K562 (cell line): ENCODE data around the gene FBXO22. TPM values are rescaled to one million over a fixed set of nuclear protein-coding genes. Genes with fewer than 3 reads are reported as not detected.

Source experiments
- ASH1L ChIP-seq: fragments of 450-650 bp; IDR thresholded peaks from 2 replicates; pipeline ENCODE4 v1.6.1; 2018; ENCODE audit warnings: borderline replicate concordance, mild to moderate bottlenecking, low read depth; ENCODE audit not compliant: partially characterized antibody
- CCAR2 ChIP-seq: fragments of 200-400 bp; formaldehyde crosslinking; IDR thresholded peaks from 2 replicates; pipeline ENCODE4 v1.6.1; 2017; ENCODE audit warnings: mild to moderate bottlenecking, low read depth, low read length
- FOXK2 ChIP-seq, 2 experiments: fragments of 450-650 bp; IDR thresholded peaks in 1 of 2; conservative IDR thresholded peaks in 1 of 2; 2 replicates each; pipeline ENCODE4 v1.6.1; 2016; ENCODE audit warnings: low read depth in 2 of 2, mild to moderate bottlenecking in 1 of 2
- GATA2 ChIP-seq: sonication (generic); formaldehyde crosslinking; IDR thresholded peaks from 2 replicates; pipeline ENCODE4 v1.4.0; 2020; ENCODE audit warnings: mild to moderate bottlenecking, missing genetic modification reagents
- JUND ChIP-seq, 2 experiments: IDR thresholded peaks; 2 replicates in 1 of 2; 3 replicates in 1 of 2; pipeline ENCODE4 v1.6.1; 2011; ENCODE audit warnings: borderline replicate concordance in 2 of 2, low read depth in 2 of 2, low read length in 2 of 2, improper control_type of control experiment in 1 of 2, missing biosample characterization in 1 of 2, missing genetic modification characterization in 1 of 2, missing genetic modification reagents in 1 of 2
- MEF2A ChIP-seq: IDR thresholded peaks from 2 replicates; pipeline ENCODE4 v1.6.1; 2011; ENCODE audit warnings: low read depth, mild to moderate bottlenecking, low read length, moderate library complexity; ENCODE audit not compliant: control insufficient read depth
- NEUROD1 ChIP-seq: fragments of 150-350 bp; IDR thresholded peaks from 2 replicates; pipeline ENCODE4 v1.6.1; 2014; ENCODE audit warnings: borderline replicate concordance, low read length, low read depth; ENCODE audit not compliant: partially characterized antibody
- NFYB ChIP-seq: IDR thresholded peaks from 2 replicates; pipeline ENCODE4 v1.6.1; 2011; ENCODE audit warnings: mild to moderate bottlenecking, moderate library complexity; ENCODE audit not compliant: insufficient read length; ENCODE audit errors: extremely low read depth
- POLR2AphosphoS5 ChIP-seq: IDR thresholded peaks from 2 replicates; pipeline ENCODE4 v1.6.1; 2011; ENCODE audit warnings: mild to moderate bottlenecking, low read depth, low read length, moderate library complexity; ENCODE audit not compliant: control insufficient read depth, insufficient read depth
- POLR3G ChIP-seq: IDR thresholded peaks from 2 replicates; pipeline ENCODE4 v1.6.1; 2011; ENCODE audit not compliant: insufficient read length, insufficient replicate concordance; ENCODE audit errors: extremely low read depth
- ZKSCAN1 ChIP-seq: fragments of 150-350 bp; IDR thresholded peaks from 2 replicates; pipeline ENCODE4 v1.6.1; 2016; ENCODE audit warnings: low read depth, low read length
- ZNF134 ChIP-seq: fragments of 250-450 bp; sonication (Bioruptor Pico); conservative IDR thresholded peaks from 2 replicates; pipeline ENCODE4 v1.4.0; 2020
- polyA plus RNA-seq, 8 experiments: library from polyadenylated mRNA; depleted of rRNA in 4 of 8; stranded (reverse) in 5 of 8; unstranded in 3 of 8; fragments of >200 nt; fragmentation: Nextera tagmentation in 2 of 8; fragmentation: Illumina TruSeq in 1 of 8; extraction: Ambion mirVana in 2 of 8; extraction: Trizol in 1 of 8; gene quantifications; 2 replicates each; pipeline versions ENCODE4 v1.2.1 to v1.2.3, GENCODE V29; 2011 to 2014; ENCODE audit warnings: inconsistent platforms in 1 of 8, missing spikeins in 1 of 8
- total RNA-seq, 7 experiments: library from RNA; depleted of rRNA in 6 of 7; stranded (reverse); fragments of >200 nt in 6 of 7; fragmentation: Illumina TruSeq in 2 of 7; extraction: Trizol in 2 of 7; gene quantifications; 2 replicates each; pipeline versions ENCODE4 v1.2.1 to v1.2.3, GENCODE V29; 2011 to 2021; ENCODE audit warnings: low replicate concordance in 1 of 7
- TF ChIP-seq, protein P1 (sequence below): fragments of 250-450 bp; sonication (Bioruptor Pico); IDR thresholded peaks from 2 replicates; pipeline ENCODE4 v1.8.0; 2022; ENCODE audit warnings: inconsistent platforms
- TF ChIP-seq, protein P2 (sequence below): sonication (generic); formaldehyde crosslinking; IDR thresholded peaks from 2 replicates; pipeline ENCODE4 v1.8.0; 2022; ENCODE audit warnings: mild to moderate bottlenecking, missing genetic modification reagents, borderline replicate concordance
- TF ChIP-seq, protein P3 (sequence below): IDR thresholded peaks from 2 replicates; pipeline ENCODE4 v1.6.1; 2014; ENCODE audit warnings: antibody characterized with exemption
- TF ChIP-seq, protein P4 (sequence below): fragments of 450-650 bp; IDR thresholded peaks from 2 replicates; pipeline ENCODE4 v1.7.0; 2016; ENCODE audit warnings: borderline replicate concordance

The FBXO22 gene
- total and polyA plus RNA-seq, 9 of the 15 experiments (the other 6 are each of a cell fraction or from before 2014, with no cell fraction given) = 24.4 to 99.4 (median 66.5) TPM

DNA sequence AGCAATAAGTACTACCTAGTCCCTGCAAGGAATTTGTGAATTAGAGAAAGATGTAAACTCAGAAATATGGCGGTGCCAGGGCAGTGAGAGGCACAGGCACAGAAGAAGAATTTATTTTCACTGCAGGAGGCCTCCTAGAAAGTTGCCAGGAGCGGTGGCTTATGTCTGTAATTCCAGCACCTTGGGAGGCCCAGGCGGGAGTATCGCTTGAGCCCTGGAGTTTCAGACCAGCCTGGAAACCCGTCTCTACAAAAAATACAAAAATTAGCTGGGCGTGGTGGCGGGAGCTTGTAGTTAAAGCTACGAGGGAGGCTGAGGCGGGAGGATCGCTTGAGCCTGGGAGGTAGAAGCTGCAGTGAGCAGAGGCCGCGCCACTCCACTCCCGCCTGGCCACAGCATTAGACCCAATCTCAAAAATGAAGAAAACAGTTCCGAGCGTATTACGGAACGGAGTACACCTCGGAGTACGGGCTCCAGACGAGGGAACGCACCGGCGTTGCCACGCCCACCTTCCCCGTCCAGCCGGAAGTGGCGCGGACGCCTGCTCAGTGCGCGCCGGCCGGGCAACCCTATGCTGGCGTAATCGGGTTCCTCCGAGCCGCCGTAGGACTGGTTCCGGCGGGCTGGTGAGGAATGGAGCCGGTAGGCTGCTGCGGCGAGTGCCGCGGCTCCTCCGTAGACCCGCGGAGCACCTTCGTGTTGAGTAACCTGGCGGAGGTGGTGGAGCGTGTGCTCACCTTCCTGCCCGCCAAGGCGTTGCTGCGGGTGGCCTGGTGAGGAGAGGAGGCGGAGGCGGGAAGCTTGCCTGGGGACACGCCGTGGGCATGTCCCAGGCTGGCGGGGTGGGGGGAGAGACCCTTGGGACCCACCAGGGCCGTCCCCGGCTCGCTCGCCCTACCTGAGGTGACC is at the start of gene FBXO22 (continued):
- TF ChIP-seq, protein P1, sequence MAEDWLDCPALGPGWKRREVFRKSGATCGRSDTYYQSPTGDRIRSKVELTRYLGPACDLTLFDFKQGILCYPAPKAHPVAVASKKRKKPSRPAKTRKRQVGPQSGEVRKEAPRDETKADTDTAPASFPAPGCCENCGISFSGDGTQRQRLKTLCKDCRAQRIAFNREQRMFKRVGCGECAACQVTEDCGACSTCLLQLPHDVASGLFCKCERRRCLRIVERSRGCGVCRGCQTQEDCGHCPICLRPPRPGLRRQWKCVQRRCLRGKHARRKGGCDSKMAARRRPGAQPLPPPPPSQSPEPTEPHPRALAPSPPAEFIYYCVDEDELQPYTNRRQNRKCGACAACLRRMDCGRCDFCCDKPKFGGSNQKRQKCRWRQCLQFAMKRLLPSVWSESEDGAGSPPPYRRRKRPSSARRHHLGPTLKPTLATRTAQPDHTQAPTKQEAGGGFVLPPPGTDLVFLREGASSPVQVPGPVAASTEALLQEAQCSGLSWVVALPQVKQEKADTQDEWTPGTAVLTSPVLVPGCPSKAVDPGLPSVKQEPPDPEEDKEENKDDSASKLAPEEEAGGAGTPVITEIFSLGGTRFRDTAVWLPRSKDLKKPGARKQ = no peak
- TF ChIP-seq GATA2 (no peak), NEUROD1 (peak; percentile 53), ZNF134 (CRISPR knock-in tag) (no peak), JUND (IDR thresholded peaks at IDR 0.05; ENCODE audit: borderline replicate concordance, low read depth, low read length) (peak; percentile 76), JUND (tag; IDR thresholded peaks at IDR 0.05; ENCODE audit: borderline replicate concordance, low read depth, low read length) (no peak; the same call in 2 of the 3 replicates), FOXK2 (conservative IDR thresholded peaks at IDR 0.05 in 1 of 2, IDR thresholded peaks at IDR 0.05 in 1 of 2; ENCODE audit: low read depth in 2 of 2) (peak; percentile 72 to 78), NFYB (no peak), ASH1L (no peak), ZKSCAN1 (peak; percentile 64; the same call in 1 of the 2 replicates), MEF2A (peak; percentile 38), POLR2AphosphoS5 (peak; percentile 90), POLR3G (no peak), CCAR2 (no peak)
- TF ChIP-seq, protein P2, sequence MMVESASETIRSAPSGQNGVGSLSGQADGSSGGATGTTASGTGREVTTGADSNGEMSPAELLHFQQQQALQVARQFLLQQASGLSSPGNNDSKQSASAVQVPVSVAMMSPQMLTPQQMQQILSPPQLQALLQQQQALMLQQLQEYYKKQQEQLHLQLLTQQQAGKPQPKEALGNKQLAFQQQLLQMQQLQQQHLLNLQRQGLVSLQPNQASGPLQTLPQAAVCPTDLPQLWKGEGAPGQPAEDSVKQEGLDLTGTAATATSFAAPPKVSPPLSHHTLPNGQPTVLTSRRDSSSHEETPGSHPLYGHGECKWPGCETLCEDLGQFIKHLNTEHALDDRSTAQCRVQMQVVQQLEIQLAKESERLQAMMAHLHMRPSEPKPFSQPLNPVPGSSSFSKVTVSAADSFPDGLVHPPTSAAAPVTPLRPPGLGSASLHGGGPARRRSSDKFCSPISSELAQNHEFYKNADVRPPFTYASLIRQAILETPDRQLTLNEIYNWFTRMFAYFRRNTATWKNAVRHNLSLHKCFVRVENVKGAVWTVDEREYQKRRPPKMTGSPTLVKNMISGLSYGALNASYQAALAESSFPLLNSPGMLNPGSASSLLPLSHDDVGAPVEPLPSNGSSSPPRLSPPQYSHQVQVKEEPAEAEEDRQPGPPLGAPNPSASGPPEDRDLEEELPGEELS (CRISPR knock-in tag) = no peak
- TF ChIP-seq, protein P3, sequence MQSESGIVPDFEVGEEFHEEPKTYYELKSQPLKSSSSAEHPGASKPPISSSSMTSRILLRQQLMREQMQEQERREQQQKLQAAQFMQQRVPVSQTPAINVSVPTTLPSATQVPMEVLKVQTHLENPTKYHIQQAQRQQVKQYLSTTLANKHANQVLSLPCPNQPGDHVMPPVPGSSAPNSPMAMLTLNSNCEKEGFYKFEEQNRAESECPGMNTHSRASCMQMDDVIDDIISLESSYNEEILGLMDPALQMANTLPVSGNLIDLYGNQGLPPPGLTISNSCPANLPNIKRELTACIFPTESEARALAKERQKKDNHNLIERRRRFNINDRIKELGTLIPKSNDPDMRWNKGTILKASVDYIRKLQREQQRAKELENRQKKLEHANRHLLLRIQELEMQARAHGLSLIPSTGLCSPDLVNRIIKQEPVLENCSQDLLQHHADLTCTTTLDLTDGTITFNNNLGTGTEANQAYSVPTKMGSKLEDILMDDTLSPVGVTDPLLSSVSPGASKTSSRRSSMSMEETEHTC = 0 out of 2 replicates have a peak, but pooled peaks have one; percentile 6
- TF ChIP-seq, protein P4, sequence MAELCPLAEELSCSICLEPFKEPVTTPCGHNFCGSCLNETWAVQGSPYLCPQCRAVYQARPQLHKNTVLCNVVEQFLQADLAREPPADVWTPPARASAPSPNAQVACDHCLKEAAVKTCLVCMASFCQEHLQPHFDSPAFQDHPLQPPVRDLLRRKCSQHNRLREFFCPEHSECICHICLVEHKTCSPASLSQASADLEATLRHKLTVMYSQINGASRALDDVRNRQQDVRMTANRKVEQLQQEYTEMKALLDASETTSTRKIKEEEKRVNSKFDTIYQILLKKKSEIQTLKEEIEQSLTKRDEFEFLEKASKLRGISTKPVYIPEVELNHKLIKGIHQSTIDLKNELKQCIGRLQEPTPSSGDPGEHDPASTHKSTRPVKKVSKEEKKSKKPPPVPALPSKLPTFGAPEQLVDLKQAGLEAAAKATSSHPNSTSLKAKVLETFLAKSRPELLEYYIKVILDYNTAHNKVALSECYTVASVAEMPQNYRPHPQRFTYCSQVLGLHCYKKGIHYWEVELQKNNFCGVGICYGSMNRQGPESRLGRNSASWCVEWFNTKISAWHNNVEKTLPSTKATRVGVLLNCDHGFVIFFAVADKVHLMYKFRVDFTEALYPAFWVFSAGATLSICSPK = no peak
